Neural cell (in vitro differentiated cells): ENCODE results near the gene LPAR5. TPM values are rescaled to one million over a fixed set of nuclear protein-coding genes. Genes with fewer than 3 reads are reported as not detected.

Source experiments
- H2AFZ ChIP-seq: fragments of 200-600, 300-800 bp; sonication (generic), shearing (Covaris generic); 2 replicates; pipeline ENCODE4 v1.6.0; 2014; ENCODE audit warnings: low read depth, mild to moderate bottlenecking, antibody characterized with exemption, low read length, moderate library complexity
- H3F3A ChIP-seq: fragments of 200-600 bp; shearing (Covaris generic); 2 replicates; pipeline ENCODE4 v1.6.1; 2016; ENCODE audit warnings: mild to moderate bottlenecking, moderate library complexity, mixed read lengths, antibody characterized with exemption, low read length; ENCODE audit not compliant: insufficient read depth, poor library complexity, severe bottlenecking
- H3K27ac ChIP-seq: fragments of 200-600, 300-800 bp; sonication (generic), shearing (Covaris generic); 2 replicates; pipeline ENCODE4 v1.5.1; 2014; ENCODE audit warnings: mild to moderate bottlenecking, low read length, moderate library complexity
- H3K27me3 ChIP-seq: fragments of 300-800, 200-600 bp; sonication (generic), shearing (Covaris generic); 2 replicates; pipeline ENCODE4 v1.6.0; 2014; ENCODE audit warnings: mild to moderate bottlenecking, low read depth, low read length, moderate library complexity; ENCODE audit not compliant: insufficient read depth
- H3K36me3 ChIP-seq: fragments of 300-800, 200-600 bp; sonication (generic), shearing (Covaris generic); 2 replicates; pipeline ENCODE4 v1.5.1; 2014; ENCODE audit warnings: mild to moderate bottlenecking, antibody characterized with exemption, low read length, moderate library complexity; ENCODE audit not compliant: insufficient read depth
- H3K4me2 ChIP-seq: fragments of 300-800, 200-600 bp; sonication (generic), shearing (Covaris generic); 2 replicates; pipeline ENCODE4 v1.6.0; 2014; ENCODE audit warnings: mild to moderate bottlenecking, low read length
- H3K4me3 ChIP-seq: fragments of 300-800, 200-600 bp; sonication (generic), shearing (Covaris generic); 2 replicates; pipeline ENCODE4 v1.5.1; 2014; ENCODE audit warnings: mild to moderate bottlenecking, low read length, moderate library complexity
- H3K79me2 ChIP-seq: fragments of 200-600 bp; shearing (Covaris generic); replicated peaks from 2 replicates; pipeline ENCODE4 v1.6.0; 2014; ENCODE audit warnings: mild to moderate bottlenecking, low read length, moderate library complexity; ENCODE audit not compliant: insufficient read depth
- H3K9ac ChIP-seq: fragments of 300-800, 200-600 bp; sonication (generic), shearing (Covaris generic); 2 replicates; pipeline ENCODE4 v1.6.1; 2016; ENCODE audit warnings: mild to moderate bottlenecking, low read length, mixed read lengths
- H3K9me2 ChIP-seq: fragments of 200-600 bp; shearing (Covaris generic); 2 replicates; pipeline ENCODE4 v1.6.1; 2016; ENCODE audit warnings: mild to moderate bottlenecking, low read length, mixed read lengths; ENCODE audit not compliant: insufficient read depth
- H3K9me3 ChIP-seq: fragments of 200-600, 300-800 bp; sonication (generic), shearing (Covaris generic); 2 replicates; pipeline ENCODE4 v1.6.1; 2016; ENCODE audit warnings: mild to moderate bottlenecking, mixed run types, low read length, moderate library complexity, mixed read lengths
- H4K20me1 ChIP-seq: fragments of 200-600 bp; shearing (Covaris generic); 2 replicates; pipeline ENCODE4 v1.6.1; 2016; ENCODE audit warnings: mild to moderate bottlenecking, mixed run types; ENCODE audit not compliant: insufficient read depth
- EP300 ChIP-seq: fragments of 450-650 bp; conservative IDR thresholded peaks from 2 replicates; pipeline ENCODE4 v1.6.1; 2014; ENCODE audit warnings: antibody characterized with exemption, mild to moderate bottlenecking, moderate library complexity; ENCODE audit not compliant: poor library complexity, severe bottlenecking
- EZH2 ChIP-seq: fragments of 200-600, 300-800 bp; shearing (Covaris generic), sonication (generic); IDR thresholded peaks from 2 replicates; pipeline ENCODE4 v1.6.1; 2014; ENCODE audit warnings: antibody characterized with exemption, low read length, borderline replicate concordance, mild to moderate bottlenecking; ENCODE audit not compliant: insufficient read depth, poor library complexity, severe bottlenecking
- MXI1 ChIP-seq: fragments of 450-650 bp; conservative IDR thresholded peaks from 2 replicates; pipeline ENCODE4 v1.6.1; 2014; ENCODE audit warnings: antibody characterized with exemption, mild to moderate bottlenecking; ENCODE audit not compliant: poor library complexity, severe bottlenecking
- POLR2AphosphoS5 ChIP-seq: IDR thresholded peaks from 2 replicates; pipeline ENCODE4 v1.6.1; 2012
- RAD21 ChIP-seq: fragments of 450-650 bp; conservative IDR thresholded peaks from 2 replicates; pipeline ENCODE4 v1.6.1; 2014; ENCODE audit warnings: antibody characterized with exemption, mild to moderate bottlenecking, moderate library complexity
- SMC3 ChIP-seq: fragments of 450-650 bp; conservative IDR thresholded peaks from 2 replicates; pipeline ENCODE4 v1.6.1; 2014; ENCODE audit warnings: antibody characterized with exemption, mild to moderate bottlenecking, moderate library complexity; ENCODE audit not compliant: poor library complexity
- TAF1 ChIP-seq: IDR thresholded peaks from 2 replicates; pipeline ENCODE4 v1.6.1; 2012; ENCODE audit warnings: low read depth
- polyA minus RNA-seq: library from RNA; depleted of rRNA, polyadenylated mRNA; stranded (reverse); fragments of >200 nt; gene quantifications from 2 replicates; pipeline ENCODE4 v1.2.3, GENCODE V29; 2014
- polyA plus RNA-seq: library from polyadenylated mRNA; depleted of rRNA; stranded (reverse); fragments of >200 nt; gene quantifications from 2 replicates; pipeline ENCODE4 v1.2.3, GENCODE V29; 2014
- TF ChIP-seq, protein P1 (sequence below): IDR thresholded peaks from 2 replicates; pipeline ENCODE4 v1.6.1; 2012; ENCODE audit warnings: borderline replicate concordance
- TF ChIP-seq, protein P2 (sequence below): fragments of 450-650 bp; IDR thresholded peaks from 2 replicates; pipeline ENCODE4 v1.5.1; 2014; ENCODE audit warnings: antibody characterized with exemption, mild to moderate bottlenecking, moderate library complexity; ENCODE audit not compliant: poor library complexity, severe bottlenecking

Gene LPAR5
- 0.48 TPM in 1 of 2 replicates, not detected in the other for polyA plus RNA-seq
- 0.49 TPM in 1 of 2 replicates, not detected in the other for polyA minus RNA-seq

DNA sequence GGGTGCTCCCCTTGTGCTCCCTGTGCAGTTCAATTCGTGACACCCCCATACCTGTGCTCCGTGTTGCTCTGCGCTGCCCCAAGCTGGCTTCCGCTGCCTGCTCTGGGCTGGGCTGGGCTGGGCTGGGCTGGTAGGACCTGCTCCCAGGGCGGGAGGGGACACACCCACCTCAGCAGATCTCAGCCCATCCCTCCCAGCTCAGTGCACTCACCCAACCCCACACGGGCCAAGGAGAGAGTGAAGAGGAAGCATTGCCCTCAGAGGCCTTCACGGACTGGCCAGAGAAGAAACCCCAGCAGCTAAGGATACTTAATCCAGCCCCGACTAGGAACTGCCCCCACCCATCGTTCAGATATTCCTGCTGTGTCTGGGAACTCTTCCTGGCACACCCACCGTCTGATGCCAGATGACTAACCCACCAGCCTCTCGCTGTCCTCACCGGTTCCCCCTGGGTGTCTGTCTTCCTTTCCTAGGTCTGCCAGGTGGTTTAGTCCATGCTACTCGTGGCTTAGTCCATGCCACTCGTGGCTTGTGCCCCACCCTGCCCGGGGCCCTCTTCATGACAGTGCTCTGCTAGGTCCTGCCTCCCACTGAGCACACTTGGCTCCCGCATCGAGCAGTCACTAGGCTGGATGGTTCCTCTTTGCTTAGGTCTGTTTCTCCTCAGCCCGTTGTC is at the start of gene LPAR5:
Gene LPAR5, minus strand, starts transcription at position 104 of the 676 bp plus-strand sequence. CDS start 14,711 bp downstream, outside the sequence.
- no peaks in the 10 kb centered on the region for H3K79me2 ChIP-seq
- H4K20me1 ChIP-seq = no peaks in the 10 kb centered on the region
- no peak within 1 kb of the TSS for H3K27ac ChIP-seq
- H3F3A ChIP-seq = no peaks in the 10 kb centered on the region
- H3K9me2 ChIP-seq = no peaks in the 10 kb centered on the region
- no peaks in the 10 kb centered on the region for H3K36me3 ChIP-seq
- no peaks in the 10 kb centered on the region for H3K27me3 ChIP-seq
- no peak within 1 kb of the TSS for H2AFZ ChIP-seq
- H3K9me3 ChIP-seq = no peaks in the 10 kb centered on the region
- no peak within 1 kb of the TSS for H3K4me3 ChIP-seq
- no peak within 1 kb of the TSS for H3K4me2 ChIP-seq
- H3K9ac ChIP-seq = no peak within 1 kb of the TSS
- TF ChIP-seq TAF1 (no peak), POLR2AphosphoS5 (no peak), EP300 (no peak)

DNA sequence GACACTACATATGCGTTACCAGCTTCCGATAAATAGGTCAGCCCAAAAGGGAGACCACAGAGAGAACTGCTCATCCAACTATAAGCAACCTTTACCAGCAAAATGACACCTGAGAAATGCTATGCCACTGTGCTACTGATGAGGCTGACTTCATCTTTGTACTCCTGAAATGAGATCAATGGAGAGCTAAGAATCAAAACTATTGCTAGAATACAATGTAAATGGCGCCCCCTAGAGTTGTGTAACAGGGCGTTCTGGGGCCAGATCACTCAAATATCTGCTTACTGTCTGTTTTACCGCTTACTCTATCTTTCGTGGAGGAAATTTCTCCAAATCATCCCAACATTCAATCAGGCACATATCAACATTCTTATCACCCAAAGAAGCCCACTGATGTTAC is 48.9 kb upstream of the LPAR5 start:
- Histone ChIP-seq H3K79me2 (peaks cover 77% of the 10 kb centered on the region), H3F3A (no peaks in the 10 kb centered on the region), H3K27ac (no peak overlapping the region), H3K9me2 (no peaks in the 10 kb centered on the region), H3K9ac (peak overlapping the region; percentile 15), H3K4me3 (peak overlapping the region; percentile 39), H3K36me3 (no peaks in the 10 kb centered on the region), H3K27me3 (no peaks in the 10 kb centered on the region), H3K4me2 (peak overlapping the region; percentile 22), H3K9me3 (no peaks in the 10 kb centered on the region), H2AFZ (no peak overlapping the region), H4K20me1 (no peaks in the 10 kb centered on the region)
- TF ChIP-seq, protein P1, sequence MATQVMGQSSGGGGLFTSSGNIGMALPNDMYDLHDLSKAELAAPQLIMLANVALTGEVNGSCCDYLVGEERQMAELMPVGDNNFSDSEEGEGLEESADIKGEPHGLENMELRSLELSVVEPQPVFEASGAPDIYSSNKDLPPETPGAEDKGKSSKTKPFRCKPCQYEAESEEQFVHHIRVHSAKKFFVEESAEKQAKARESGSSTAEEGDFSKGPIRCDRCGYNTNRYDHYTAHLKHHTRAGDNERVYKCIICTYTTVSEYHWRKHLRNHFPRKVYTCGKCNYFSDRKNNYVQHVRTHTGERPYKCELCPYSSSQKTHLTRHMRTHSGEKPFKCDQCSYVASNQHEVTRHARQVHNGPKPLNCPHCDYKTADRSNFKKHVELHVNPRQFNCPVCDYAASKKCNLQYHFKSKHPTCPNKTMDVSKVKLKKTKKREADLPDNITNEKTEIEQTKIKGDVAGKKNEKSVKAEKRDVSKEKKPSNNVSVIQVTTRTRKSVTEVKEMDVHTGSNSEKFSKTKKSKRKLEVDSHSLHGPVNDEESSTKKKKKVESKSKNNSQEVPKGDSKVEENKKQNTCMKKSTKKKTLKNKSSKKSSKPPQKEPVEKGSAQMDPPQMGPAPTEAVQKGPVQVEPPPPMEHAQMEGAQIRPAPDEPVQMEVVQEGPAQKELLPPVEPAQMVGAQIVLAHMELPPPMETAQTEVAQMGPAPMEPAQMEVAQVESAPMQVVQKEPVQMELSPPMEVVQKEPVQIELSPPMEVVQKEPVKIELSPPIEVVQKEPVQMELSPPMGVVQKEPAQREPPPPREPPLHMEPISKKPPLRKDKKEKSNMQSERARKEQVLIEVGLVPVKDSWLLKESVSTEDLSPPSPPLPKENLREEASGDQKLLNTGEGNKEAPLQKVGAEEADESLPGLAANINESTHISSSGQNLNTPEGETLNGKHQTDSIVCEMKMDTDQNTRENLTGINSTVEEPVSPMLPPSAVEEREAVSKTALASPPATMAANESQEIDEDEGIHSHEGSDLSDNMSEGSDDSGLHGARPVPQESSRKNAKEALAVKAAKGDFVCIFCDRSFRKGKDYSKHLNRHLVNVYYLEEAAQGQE = no peak
- TF ChIP-seq, protein P2, sequence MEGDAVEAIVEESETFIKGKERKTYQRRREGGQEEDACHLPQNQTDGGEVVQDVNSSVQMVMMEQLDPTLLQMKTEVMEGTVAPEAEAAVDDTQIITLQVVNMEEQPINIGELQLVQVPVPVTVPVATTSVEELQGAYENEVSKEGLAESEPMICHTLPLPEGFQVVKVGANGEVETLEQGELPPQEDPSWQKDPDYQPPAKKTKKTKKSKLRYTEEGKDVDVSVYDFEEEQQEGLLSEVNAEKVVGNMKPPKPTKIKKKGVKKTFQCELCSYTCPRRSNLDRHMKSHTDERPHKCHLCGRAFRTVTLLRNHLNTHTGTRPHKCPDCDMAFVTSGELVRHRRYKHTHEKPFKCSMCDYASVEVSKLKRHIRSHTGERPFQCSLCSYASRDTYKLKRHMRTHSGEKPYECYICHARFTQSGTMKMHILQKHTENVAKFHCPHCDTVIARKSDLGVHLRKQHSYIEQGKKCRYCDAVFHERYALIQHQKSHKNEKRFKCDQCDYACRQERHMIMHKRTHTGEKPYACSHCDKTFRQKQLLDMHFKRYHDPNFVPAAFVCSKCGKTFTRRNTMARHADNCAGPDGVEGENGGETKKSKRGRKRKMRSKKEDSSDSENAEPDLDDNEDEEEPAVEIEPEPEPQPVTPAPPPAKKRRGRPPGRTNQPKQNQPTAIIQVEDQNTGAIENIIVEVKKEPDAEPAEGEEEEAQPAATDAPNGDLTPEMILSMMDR = peak; percentile 73
- TF ChIP-seq SMC3 (peak; percentile 64), MXI1 (no peak), EP300 (no peak), RAD21 (peak; percentile 68), POLR2AphosphoS5 (no peak), TAF1 (no peak), EZH2 (no peak)
